IMR-90 (cell line): ENCODE data around the gene MRPL28. TPM values are rescaled to one million over a fixed set of nuclear protein-coding genes. Genes with fewer than 3 reads are reported as not detected.

Experiments used
- ATAC-seq: fragments of 200-7000 bp; cut with Tn5 transposase; 2 replicates; pipeline ENCODE4 v1.9.1; 2020; ENCODE audit warnings: low read depth, mild to moderate bottlenecking, moderate library complexity
- BruUV-seq: library from RNA; stranded (reverse); fragments of 400-500 nt; replicated peaks from 2 replicates; lab custom pipeline; 2021; lab: Mats Ljungman, UMichigan
- CTCF ChIA-PET: fragments of 300-600 bp; formaldehyde crosslinking; extraction: SDS; loops from one replicate; lab custom pipeline; 2021; ENCODE audit warnings: antibody characterized with exemption; lab: Yijun Ruan, JAX
- POLR2A ChIA-PET: fragments of 300-600 bp; sonication (Branson Sonifier 250); formaldehyde crosslinking; loops from one replicate; lab custom pipeline; 2022; ENCODE audit warnings: antibody characterized with exemption; ENCODE audit not compliant: unreplicated experiment; lab: Charles Lee
- DNase-seq: peaks from one replicate; pipeline ENCODE4 v3.0.0; 2013
- H2AFZ ChIP-seq: replicated peaks from 2 replicates; pipeline ENCODE3; 2013; ENCODE audit warnings: low read length, mild to moderate bottlenecking; ENCODE audit not compliant: poor library complexity
- H2AK5ac ChIP-seq: 2 replicates; pipeline ENCODE4 v1.6.1; 2013; ENCODE audit warnings: low read depth, low read length, inconsistent platforms
- H2AK9ac ChIP-seq: replicated peaks from 2 replicates; pipeline ENCODE3; 2013; ENCODE audit warnings: mild to moderate bottlenecking, low read depth, low read length, moderate library complexity; ENCODE audit not compliant: poor library complexity
- H2BK120ac ChIP-seq: 2 replicates; pipeline ENCODE4 v1.6.1; 2013; ENCODE audit warnings: low read depth, low read length, inconsistent platforms
- H2BK15ac ChIP-seq: 3 replicates; pipeline ENCODE4 v1.6.1; 2013; ENCODE audit warnings: low read depth, low read length, inconsistent platforms
- H2BK20ac ChIP-seq: 2 replicates; pipeline ENCODE4 v1.6.1; 2013; ENCODE audit warnings: low read depth, mild to moderate bottlenecking, inconsistent platforms, low read length, moderate library complexity
- H2BK5ac ChIP-seq: 2 replicates; pipeline ENCODE4 v1.6.1; 2013; ENCODE audit warnings: mild to moderate bottlenecking, low read depth, low read length, inconsistent platforms; ENCODE audit not compliant: poor library complexity, severe bottlenecking
- H3K14ac ChIP-seq: replicated peaks from 2 replicates; pipeline ENCODE4 v1.6.1; 2013; ENCODE audit warnings: low read depth, low read length, inconsistent platforms
- H3K18ac ChIP-seq: 2 replicates; pipeline ENCODE4 v1.6.1; 2013; ENCODE audit warnings: low read depth, low read length, control low read depth
- H3K23ac ChIP-seq: 2 replicates; pipeline ENCODE4 v1.6.1; 2013; ENCODE audit warnings: low read depth, low read length, inconsistent platforms
- H3K27ac ChIP-seq: 2 replicates; pipeline ENCODE4 v1.5.1; 2013; ENCODE audit warnings: mild to moderate bottlenecking, control low read depth, low read length; ENCODE audit not compliant: insufficient read depth
- H3K27me3 ChIP-seq: 2 replicates; pipeline ENCODE4 v1.6.1; 2013; ENCODE audit warnings: low read length; ENCODE audit not compliant: control insufficient read depth, insufficient read depth
- H3K36me3 ChIP-seq: 2 replicates; pipeline ENCODE4 v1.6.1; 2013; ENCODE audit warnings: low read length, mixed read lengths; ENCODE audit not compliant: control insufficient read depth, insufficient read depth
- H3K4ac ChIP-seq: 2 replicates; pipeline ENCODE4 v1.6.1; 2013; ENCODE audit warnings: low read depth, low read length, inconsistent platforms
- H3K4me1 ChIP-seq: 2 replicates; pipeline ENCODE4 v1.6.1; 2013; ENCODE audit warnings: low read length, mixed read lengths; ENCODE audit not compliant: control insufficient read depth, insufficient read depth
- H3K4me2 ChIP-seq: 2 replicates; pipeline ENCODE4 v1.6.1; 2013; ENCODE audit warnings: low read depth, mild to moderate bottlenecking, control low read depth, low read length, moderate library complexity
- H3K4me3 ChIP-seq: 2 replicates; pipeline ENCODE4 v1.5.1; 2013; ENCODE audit warnings: low read depth, mild to moderate bottlenecking, control low read depth, low read length, moderate library complexity; ENCODE audit not compliant: insufficient read depth
- H3K56ac ChIP-seq: 2 replicates; pipeline ENCODE4 v1.6.1; 2013; ENCODE audit warnings: low read length, inconsistent platforms; ENCODE audit not compliant: insufficient read depth; ENCODE audit errors: extremely low read depth
- H3K79me1 ChIP-seq, 2 experiments: 2 replicates each; pipeline ENCODE4 v1.6.1; 2013; ENCODE audit warnings: low read length in 2 of 2, inconsistent platforms in 1 of 2, low read depth in 1 of 2
- H3K9ac ChIP-seq: 2 replicates; pipeline ENCODE4 v1.6.1; 2013; ENCODE audit warnings: low read depth, low read length, control low read depth
- H3K9me1 ChIP-seq: 2 replicates; pipeline ENCODE4 v1.6.1; 2013; ENCODE audit warnings: low read length, inconsistent platforms; ENCODE audit not compliant: insufficient read depth
- H3K9me3 ChIP-seq: 2 replicates; pipeline ENCODE4 v1.6.1; 2013; ENCODE audit warnings: low read length; ENCODE audit not compliant: control insufficient read depth, insufficient read depth
- H4K20me1 ChIP-seq: 2 replicates; pipeline ENCODE4 v1.6.1; 2013; ENCODE audit warnings: low read length, inconsistent platforms; ENCODE audit not compliant: insufficient read depth
- H4K5ac ChIP-seq: 2 replicates; pipeline ENCODE4 v1.6.1; 2013; ENCODE audit warnings: mild to moderate bottlenecking, low read depth, low read length, control low read depth
- H4K8ac ChIP-seq, 2 experiments: 2 replicates each; pipeline ENCODE4 v1.6.1; 2013; ENCODE audit warnings: low read depth in 2 of 2, low read length in 2 of 2, control low read depth in 1 of 2, inconsistent platforms in 1 of 2
- H4K91ac ChIP-seq: 2 replicates; pipeline ENCODE4 v1.6.1; 2013; ENCODE audit warnings: low read depth, low read length, inconsistent platforms; ENCODE audit not compliant: insufficient read depth
- BHLHE40 ChIP-seq: fragments of 150-350 bp; IDR thresholded peaks from 2 replicates; pipeline ENCODE4 v1.6.1; 2016; ENCODE audit warnings: mild to moderate bottlenecking, low read depth, low read length
- FOS ChIP-seq: fragments of 150-350 bp; IDR thresholded peaks from 2 replicates; pipeline ENCODE4 v1.6.1; 2016; ENCODE audit warnings: low read depth, low read length
- MAFK ChIP-seq: IDR thresholded peaks from 2 replicates; pipeline ENCODE4 v1.6.1; 2012; ENCODE audit warnings: low read depth, low read length, improper control_type of control experiment
- MAZ ChIP-seq: IDR thresholded peaks from 2 replicates; pipeline ENCODE4 v1.6.1; 2012; ENCODE audit warnings: low read depth, mild to moderate bottlenecking, low read length, improper control_type of control experiment, moderate library complexity, borderline replicate concordance
- MXI1 ChIP-seq: IDR thresholded peaks from 2 replicates; pipeline ENCODE4 v1.6.1; 2012; ENCODE audit warnings: low read depth, mild to moderate bottlenecking, low read length, moderate library complexity, borderline replicate concordance
- NFE2L2 ChIP-seq: fragments of 150-350 bp; IDR thresholded peaks from 2 replicates; pipeline ENCODE4 v1.6.1; 2016; ENCODE audit warnings: low read depth, mild to moderate bottlenecking, low read length
- POLR2A ChIP-seq: IDR thresholded peaks from 2 replicates; pipeline ENCODE4 v1.6.1; 2012; ENCODE audit warnings: mild to moderate bottlenecking, low read depth, low read length
- RAD21 ChIP-seq: IDR thresholded peaks from 2 replicates; pipeline ENCODE4 v1.6.1; 2012; ENCODE audit warnings: low read length, improper control_type of control experiment
- SMC3 ChIP-seq: fragments of 150-350 bp; IDR thresholded peaks from 2 replicates; pipeline ENCODE4 v1.6.1; 2016; ENCODE audit warnings: low read depth, mild to moderate bottlenecking, antibody characterized with exemption, low read length, moderate library complexity
- WGBS, 2 experiments: methylation state at CpG; one replicate each; pipeline versions ENCODE4 v1.1.5 to v1.1.7; 2013; ENCODE audit warnings: missing lambda C conversion rate in 2 of 2; ENCODE audit not compliant: insufficient read length in 1 of 2; ENCODE audit errors: extremely low coverage in 2 of 2; 5-methylcytosine and 5-hydroxymethylcytosine counted together
- dilution Hi-C: fragments of 300-500 bp; cut with HindIII; formaldehyde crosslinking; loops from one replicate; pipeline ENCODE4 v1.14.3; 2018; ENCODE audit warnings: low sequenced_read_pairs; ENCODE audit not compliant: unreplicated experiment
- in situ Hi-C: fragments of 300-500 bp; cut with MboI; formaldehyde crosslinking; loops from 3 replicates; pipeline ENCODE4 v1.14.3; 2019; ENCODE audit warnings: low sequenced_read_pairs, inconsistent platforms, mixed read lengths
- intact Hi-C: fragments of 100-400 bp; cut with micrococcal nuclease; formaldehyde crosslinking; loops from 2 replicates; pipeline ENCODE4 v1.10.0; 2022
- polyA plus RNA-seq, 3 experiments: library from polyadenylated mRNA; depleted of rRNA; stranded (reverse); fragments of >200 nt; gene quantifications; 2 replicates each; pipeline ENCODE4 v1.2.3, GENCODE V29; 2012; ENCODE audit warnings: low replicate concordance in 1 of 3
- total RNA-seq: library from RNA; depleted of rRNA; stranded (reverse); fragments of >200 nt; gene quantifications from 2 replicates; pipeline ENCODE4 v1.2.3, GENCODE V29; 2012
- TF ChIP-seq, protein P1 (sequence below): fragments of 150-350 bp; IDR thresholded peaks from 2 replicates; pipeline ENCODE4 v1.6.1; 2016; ENCODE audit warnings: low read depth, mild to moderate bottlenecking, low read length, moderate library complexity, borderline replicate concordance
- TF ChIP-seq, protein P2 (sequence below): conservative IDR thresholded peaks from 2 replicates; pipeline ENCODE4 v1.5.1; 2012; ENCODE audit warnings: mild to moderate bottlenecking, low read depth, low read length, improper control_type of control experiment
- TF ChIP-seq, protein P3 (sequence below): fragments of 150-350 bp; IDR thresholded peaks from 2 replicates; pipeline ENCODE4 v1.6.1; 2017; ENCODE audit warnings: mild to moderate bottlenecking, antibody characterized with exemption, low read length, low read depth

MRPL28 gene
- total and polyA plus RNA-seq, 2 of the 4 experiments (the other 2 are of a cell fraction): 104 to 181 TPM

DNA sequence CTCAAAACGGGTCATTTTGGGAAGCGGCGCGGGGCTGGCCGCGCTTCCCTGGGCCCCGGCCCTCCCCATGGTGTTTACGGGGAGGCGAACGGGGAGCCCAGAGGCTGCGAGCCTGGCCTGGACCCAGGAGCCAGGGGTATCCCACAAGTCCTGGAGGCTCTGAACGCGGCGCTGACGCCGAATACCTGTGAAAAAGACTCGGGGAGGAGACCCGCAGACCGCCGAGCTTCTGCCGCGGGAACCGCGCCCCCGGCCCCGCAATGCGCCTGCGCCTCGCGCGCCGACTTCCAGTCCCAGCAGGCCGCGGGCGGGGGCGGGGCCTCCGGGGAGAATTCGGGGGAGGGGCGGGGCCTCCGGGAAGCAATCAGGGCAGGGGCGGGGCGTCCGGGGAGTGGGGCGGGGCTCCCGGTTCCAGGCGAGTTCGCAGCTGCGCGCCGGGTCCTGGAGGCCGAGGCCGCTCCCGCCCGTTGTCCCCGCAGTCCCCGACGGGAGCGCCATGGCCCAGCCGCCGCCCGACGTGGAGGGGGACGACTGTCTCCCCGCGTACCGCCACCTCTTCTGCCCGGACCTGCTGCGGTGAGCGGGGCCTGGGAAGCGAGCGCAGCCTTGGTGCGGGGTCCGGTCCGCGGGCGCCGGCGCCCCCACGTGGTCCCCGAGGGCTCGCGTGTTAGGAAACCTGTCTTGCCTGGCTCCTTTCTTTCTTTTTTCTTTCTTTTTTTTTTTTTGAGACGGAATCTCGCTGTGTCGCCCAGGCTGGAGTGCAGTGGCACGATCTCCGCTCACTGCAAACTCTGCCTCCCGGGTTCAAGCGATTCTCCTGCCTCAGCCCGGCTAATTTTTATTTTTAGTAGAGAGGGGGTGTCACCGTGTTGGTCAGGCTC, 31.4 kb upstream of the MRPL28 start, which contains the start of gene DECR2:
DECR2 (plus strand) TSS at position 418 of the 881 bp plus-strand sequence; CDS start at position 497, 79 bp downstream.
- Histone ChIP-seq H2AK5ac (peak within 1 kb of the TSS; percentile 77), H4K8ac (peak within 1 kb of the TSS; percentile 41 to 87; a peak in 3 of 4 replicates), H3K14ac (peak within 1 kb of the TSS; percentile 98), H3K4me3 (peak within 1 kb of the TSS; percentile 95), H3K27me3 (no peaks in the 10 kb centered on the region), H2BK120ac (peak within 1 kb of the TSS; percentile 78), H2AK9ac (peak within 1 kb of the TSS; percentile 98), H4K5ac (peak within 1 kb of the TSS; percentile 75), H3K79me1 (peaks cover 4 to 37% of the 10 kb centered on the region in 2 experiments), H3K9ac (peak within 1 kb of the TSS; percentile 97), H3K9me1 (0 out of 2 replicates have a peak, but pooled peaks cover 6% of the 10 kb centered on the region), H3K36me3 (peaks cover 19% of the 10 kb centered on the region), H2AFZ (peak within 1 kb of the TSS; percentile 99), H4K91ac (peak within 1 kb of the TSS; percentile 82), H3K23ac (peak within 1 kb of the TSS; percentile 79), H3K18ac (no peak within 1 kb of the TSS; the same call in 1 of the 2 replicates), H4K20me1 (peaks cover 15% of the 10 kb centered on the region; the same call in 1 of the 2 replicates), H3K56ac (peak within 1 kb of the TSS; percentile 47), H2BK15ac (no peak within 1 kb of the TSS), H2BK20ac (0 out of 2 replicates have a peak within 1 kb of the TSS, but pooled peaks have one; percentile 34), H2BK5ac (peak within 1 kb of the TSS; percentile 73), H3K4ac (peak within 1 kb of the TSS; percentile 88), H3K4me1 (peaks cover 4% of the 10 kb centered on the region), H3K27ac (peak within 1 kb of the TSS; percentile 90), H3K4me2 (peak within 1 kb of the TSS; percentile 79), H3K9me3 (no peaks in the 10 kb centered on the region)
- no TSS peak for BruUV-seq
- ChIA-PET POLR2A (interaction anchor here (1.2 kb wide), 1 partner anchor 15 kb away, joined by 3 read pairs; no protein-coding TSS in a partner anchor), CTCF (interaction anchor here (0.5 to 0.7 kb wide), 2 partner anchors 10 to 40 kb away, joined by 3 to 6 read pairs; no protein-coding TSS in a partner anchor)
- in situ Hi-C loops: no loop called here
- intact Hi-C loops: loop anchor here (5.0 kb wide), 1 partner anchor 126 kb away; the partner anchor contains the start of gene CAPN15
- dilution Hi-C loops: no loop called here
- DNase-seq: peak; percentile 85
- ATAC-seq: peak; percentile 88
- 1% methylated on average over 40 of the region's 91 CpGs; no CpG with 5 or more reads in 1 of the 2 experiments for WGBS, 2 experiments
- TF ChIP-seq, protein P1, sequence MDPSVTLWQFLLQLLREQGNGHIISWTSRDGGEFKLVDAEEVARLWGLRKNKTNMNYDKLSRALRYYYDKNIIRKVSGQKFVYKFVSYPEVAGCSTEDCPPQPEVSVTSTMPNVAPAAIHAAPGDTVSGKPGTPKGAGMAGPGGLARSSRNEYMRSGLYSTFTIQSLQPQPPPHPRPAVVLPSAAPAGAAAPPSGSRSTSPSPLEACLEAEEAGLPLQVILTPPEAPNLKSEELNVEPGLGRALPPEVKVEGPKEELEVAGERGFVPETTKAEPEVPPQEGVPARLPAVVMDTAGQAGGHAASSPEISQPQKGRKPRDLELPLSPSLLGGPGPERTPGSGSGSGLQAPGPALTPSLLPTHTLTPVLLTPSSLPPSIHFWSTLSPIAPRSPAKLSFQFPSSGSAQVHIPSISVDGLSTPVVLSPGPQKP: no peak
- TF ChIP-seq BHLHE40 (no peak), MAFK (no peak), MAZ (peak; percentile 25; the same call in 1 of the 2 replicates), MXI1 (peak; percentile 92), FOS (no peak), NFE2L2 (no peak), POLR2A (peak; percentile 50; the same call in 1 of the 2 replicates), RAD21 (peak; percentile 59), SMC3 (peak; percentile 47; the same call in 1 of the 2 replicates)
- TF ChIP-seq, protein P2, sequence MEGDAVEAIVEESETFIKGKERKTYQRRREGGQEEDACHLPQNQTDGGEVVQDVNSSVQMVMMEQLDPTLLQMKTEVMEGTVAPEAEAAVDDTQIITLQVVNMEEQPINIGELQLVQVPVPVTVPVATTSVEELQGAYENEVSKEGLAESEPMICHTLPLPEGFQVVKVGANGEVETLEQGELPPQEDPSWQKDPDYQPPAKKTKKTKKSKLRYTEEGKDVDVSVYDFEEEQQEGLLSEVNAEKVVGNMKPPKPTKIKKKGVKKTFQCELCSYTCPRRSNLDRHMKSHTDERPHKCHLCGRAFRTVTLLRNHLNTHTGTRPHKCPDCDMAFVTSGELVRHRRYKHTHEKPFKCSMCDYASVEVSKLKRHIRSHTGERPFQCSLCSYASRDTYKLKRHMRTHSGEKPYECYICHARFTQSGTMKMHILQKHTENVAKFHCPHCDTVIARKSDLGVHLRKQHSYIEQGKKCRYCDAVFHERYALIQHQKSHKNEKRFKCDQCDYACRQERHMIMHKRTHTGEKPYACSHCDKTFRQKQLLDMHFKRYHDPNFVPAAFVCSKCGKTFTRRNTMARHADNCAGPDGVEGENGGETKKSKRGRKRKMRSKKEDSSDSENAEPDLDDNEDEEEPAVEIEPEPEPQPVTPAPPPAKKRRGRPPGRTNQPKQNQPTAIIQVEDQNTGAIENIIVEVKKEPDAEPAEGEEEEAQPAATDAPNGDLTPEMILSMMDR: peak; percentile 53
- TF ChIP-seq, protein P3, sequence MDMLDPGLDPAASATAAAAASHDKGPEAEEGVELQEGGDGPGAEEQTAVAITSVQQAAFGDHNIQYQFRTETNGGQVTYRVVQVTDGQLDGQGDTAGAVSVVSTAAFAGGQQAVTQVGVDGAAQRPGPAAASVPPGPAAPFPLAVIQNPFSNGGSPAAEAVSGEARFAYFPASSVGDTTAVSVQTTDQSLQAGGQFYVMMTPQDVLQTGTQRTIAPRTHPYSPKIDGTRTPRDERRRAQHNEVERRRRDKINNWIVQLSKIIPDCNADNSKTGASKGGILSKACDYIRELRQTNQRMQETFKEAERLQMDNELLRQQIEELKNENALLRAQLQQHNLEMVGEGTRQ: peak; percentile 81
